SK-N-SH (cell line): ENCODE measurements around the gene GPANK1. TPM values are rescaled to one million over a fixed set of nuclear protein-coding genes. Genes with fewer than 3 reads are reported as not detected.

ENCODE experiments used
- CTCF ChIA-PET: fragments of 300-600, 350-600 bp; formaldehyde crosslinking; extraction: SDS; loops from one replicate; lab custom pipeline; 2021; lab: Yijun Ruan, JAX
- POLR2A ChIA-PET: fragments of 350-600 bp; sonication (Branson Sonifier 250); formaldehyde crosslinking; extraction: SDS; loops from one replicate; lab custom pipeline; 2020; ENCODE audit warnings: antibody characterized with exemption, inconsistent platforms; lab: Yijun Ruan, JAX
- DNase-seq: peaks from one replicate; pipeline ENCODE4 v3.0.0; 2012
- H2AFZ ChIP-seq: fragments of 200-600 bp; sonication (generic); 2 replicates; pipeline ENCODE4 v1.8.1; 2016; ENCODE audit warnings: antibody characterized with exemption, mild to moderate bottlenecking, low read depth
- H3F3A ChIP-seq: fragments of 200-600 bp; sonication (generic); replicated peaks from 2 replicates; pipeline ENCODE3; 2016; ENCODE audit warnings: antibody characterized with exemption, mild to moderate bottlenecking; ENCODE audit not compliant: insufficient read depth
- H3K27ac ChIP-seq, 2 experiments: fragments of 200-500 bp in 1 of 2; fragments of 200-600 bp in 1 of 2; sonication (Bioruptor generic) in 1 of 2; sonication (generic), shearing (Covaris generic) in 1 of 2; 2 replicates each; pipeline versions ENCODE4 v1.5.1 to v1.6.1; 2014 to 2016; ENCODE audit warnings: low read depth in 2 of 2, inconsistent platforms in 1 of 2, low read length in 1 of 2, mild to moderate bottlenecking in 1 of 2, mixed read lengths in 1 of 2
- H3K27me3 ChIP-seq: fragments of 200-600 bp; sonication (generic), shearing (Covaris generic); 2 replicates; pipeline ENCODE4 v1.6.1; 2016; ENCODE audit warnings: mixed run types; ENCODE audit not compliant: insufficient read depth
- H3K36me3 ChIP-seq, 2 experiments: fragments of 200-500 bp in 1 of 2; fragments of 200-600 bp in 1 of 2; sonication (Bioruptor generic) in 1 of 2; sonication (generic) in 1 of 2; replicated peaks in 1 of 2; 2 replicates each; pipeline versions ENCODE3 to v1.5.1; 2014 to 2016; ENCODE audit warnings: low read length in 1 of 2, mild to moderate bottlenecking in 1 of 2; ENCODE audit not compliant: insufficient read depth in 2 of 2, control insufficient read depth in 1 of 2
- H3K4me1 ChIP-seq, 2 experiments: fragments of 200-500 bp in 1 of 2; fragments of 200-600 bp in 1 of 2; sonication (Bioruptor generic) in 1 of 2; sonication (generic), shearing (Covaris generic) in 1 of 2; 2 replicates each; pipeline versions ENCODE4 v1.5.1 to v1.6.1; 2014 to 2016; ENCODE audit warnings: low read depth in 1 of 2, low read length in 1 of 2, mixed run types in 1 of 2; ENCODE audit not compliant: insufficient read depth in 2 of 2, control insufficient read depth in 1 of 2
- H3K4me2 ChIP-seq: fragments of 200-600 bp; sonication (generic), shearing (Covaris generic); 2 replicates; pipeline ENCODE4 v1.6.1; 2017; ENCODE audit warnings: mixed run types
- H3K4me3 ChIP-seq, 2 experiments: fragments of 200-500 bp in 1 of 2; fragments of 200-600 bp in 1 of 2; sonication (Bioruptor generic) in 1 of 2; sonication (generic), shearing (Covaris generic) in 1 of 2; 2 replicates each; pipeline versions ENCODE4 v1.5.1 to v1.8.1; 2014 to 2016; ENCODE audit warnings: low read depth in 2 of 2, inconsistent platforms in 1 of 2, low read length in 1 of 2, mild to moderate bottlenecking in 1 of 2, mixed read lengths in 1 of 2, moderate library complexity in 1 of 2
- H3K79me2 ChIP-seq: fragments of 200-600 bp; sonication (generic); 2 replicates; pipeline ENCODE4 v1.8.1; 2017; ENCODE audit warnings: mild to moderate bottlenecking; ENCODE audit not compliant: insufficient read depth
- H3K9ac ChIP-seq: fragments of 200-600 bp; sonication (generic); 2 replicates; pipeline ENCODE4 v1.6.1; 2017; ENCODE audit warnings: mixed run types
- H3K9me2 ChIP-seq: fragments of 200-600 bp; sonication (generic); 2 replicates; pipeline ENCODE4 v1.6.1; 2017; ENCODE audit warnings: mixed run types
- H3K9me3 ChIP-seq: fragments of 200-600 bp; sonication (generic); 2 replicates; pipeline ENCODE4 v1.6.1; 2017; ENCODE audit warnings: mixed run types, mild to moderate bottlenecking, moderate library complexity
- H4K20me1 ChIP-seq: fragments of 200-600 bp; sonication (generic); 2 replicates; pipeline ENCODE4 v1.6.1; 2017; ENCODE audit warnings: mild to moderate bottlenecking, mixed run types; ENCODE audit not compliant: insufficient read depth
- ELF1 ChIP-seq: IDR thresholded peaks from 2 replicates; pipeline ENCODE4 v1.4.0; 2012
- FOSL2 ChIP-seq: IDR thresholded peaks from 2 replicates; pipeline ENCODE4 v1.4.0; 2012; ENCODE audit warnings: low read depth, mild to moderate bottlenecking, moderate library complexity, borderline replicate concordance
- FOXM1 ChIP-seq: IDR thresholded peaks from 2 replicates; pipeline ENCODE4 v1.4.0; 2012; ENCODE audit warnings: low read depth, mild to moderate bottlenecking
- GATA2 ChIP-seq: sonication (generic); formaldehyde crosslinking; IDR thresholded peaks from 2 replicates; pipeline ENCODE4 v1.5.0; 2020; ENCODE audit warnings: mild to moderate bottlenecking, missing genetic modification reagents
- MXI1 ChIP-seq: IDR thresholded peaks from 2 replicates; pipeline ENCODE4 v1.6.1; 2012; ENCODE audit warnings: mild to moderate bottlenecking, low read depth, low read length, improper control_type of control experiment
- POLR2AphosphoS5 ChIP-seq: IDR thresholded peaks from 2 replicates; pipeline ENCODE4 v1.6.1; 2012; ENCODE audit warnings: low read depth, low read length
- RAD21 ChIP-seq: IDR thresholded peaks from 2 replicates; pipeline ENCODE4 v1.6.1; 2012; ENCODE audit warnings: mild to moderate bottlenecking, low read length
- RCOR1 ChIP-seq: fragments of 150-350 bp; IDR thresholded peaks from 2 replicates; pipeline ENCODE4 v1.6.1; 2017; ENCODE audit warnings: antibody characterized with exemption, low read length
- RXRA ChIP-seq: IDR thresholded peaks from 2 replicates; pipeline ENCODE4 v1.4.0; 2012; ENCODE audit warnings: low read depth, mild to moderate bottlenecking, borderline replicate concordance
- SIN3A ChIP-seq: IDR thresholded peaks from 2 replicates; pipeline ENCODE4 v1.6.1; 2012; ENCODE audit warnings: low read depth, mild to moderate bottlenecking, low read length, moderate library complexity, borderline replicate concordance
- TAF1 ChIP-seq: IDR thresholded peaks from 2 replicates; pipeline ENCODE4 v1.6.1; 2012; ENCODE audit warnings: low read depth, mild to moderate bottlenecking, low read length, moderate library complexity, borderline replicate concordance
- TCF12 ChIP-seq: IDR thresholded peaks from 2 replicates; pipeline ENCODE4 v1.4.0; 2012
- WGBS: methylation state at CpG from one replicate; pipeline ENCODE4 v1.1.6; 2017; ENCODE audit warnings: low lambda C conversion rate; 5-methylcytosine and 5-hydroxymethylcytosine counted together
- polyA plus RNA-seq, 3 experiments: library from polyadenylated mRNA; depleted of rRNA; stranded (reverse); fragments of >200 nt; gene quantifications; 2 replicates each; pipeline ENCODE4 v1.2.3, GENCODE V29; 2012
- TF ChIP-seq, protein P1 (sequence below): IDR thresholded peaks from 2 replicates; pipeline ENCODE4 v1.6.1; 2012; ENCODE audit warnings: mild to moderate bottlenecking, low read depth, low read length, moderate library complexity
- TF ChIP-seq, protein P2 (sequence below): fragments of 200-600 bp; sonication (generic); IDR thresholded peaks from 2 replicates; pipeline ENCODE4 v1.6.1; 2017; ENCODE audit warnings: antibody characterized with exemption, mild to moderate bottlenecking, moderate library complexity
- TF ChIP-seq, protein P3 (sequence below): IDR thresholded peaks from 2 replicates; pipeline ENCODE4; 2012

GPANK1 gene
- polyA plus RNA-seq, 1 of the 3 experiments (the other 2 are of a cell fraction): 19.1 TPM

DNA sequence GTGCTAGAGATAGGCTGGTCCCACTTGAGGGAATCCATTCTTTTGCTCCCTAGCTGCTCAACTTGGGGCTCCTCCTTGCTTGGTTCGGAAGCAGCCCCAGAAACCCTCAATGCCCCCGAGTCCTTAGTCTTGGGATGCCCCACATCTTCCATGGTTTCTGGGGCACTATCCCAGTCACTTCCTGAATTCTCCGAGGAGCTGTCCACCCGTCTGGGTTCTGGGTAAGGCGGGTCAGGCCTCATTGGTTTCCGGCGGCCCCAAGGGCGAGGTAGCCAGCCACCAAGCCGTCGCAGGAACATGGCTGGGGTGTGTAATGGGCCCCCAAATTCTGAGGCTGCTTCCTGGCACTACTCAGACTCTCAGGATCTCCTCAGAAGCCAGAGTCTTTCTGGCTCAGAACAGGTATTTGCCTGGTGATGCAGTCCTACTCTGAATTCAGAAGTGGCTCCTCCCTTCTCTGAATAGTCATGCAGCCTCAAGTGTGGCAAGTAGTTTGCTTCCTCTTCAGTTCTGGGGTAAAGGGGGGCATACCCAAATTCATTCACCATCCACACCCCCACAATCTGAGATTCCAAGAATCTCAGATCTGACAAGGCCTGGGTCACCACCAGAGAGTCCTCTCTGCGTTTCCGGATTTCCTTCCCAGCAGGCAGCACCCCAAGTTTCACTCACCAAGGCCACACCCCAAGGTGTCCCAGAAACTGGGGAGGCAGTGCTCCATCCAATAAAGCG is 5.0 kb downstream of the GPANK1 start:
- peaks cover 22 to 35% of the 10 kb centered on the region in 2 experiments; a peak in 2 of 4 replicates for H3K4me1 ChIP-seq
- peaks cover 83% of the 10 kb centered on the region for H3K79me2 ChIP-seq
- H3K27ac ChIP-seq: peak overlapping the region; percentile 67 to 86
- TF ChIP-seq SIN3A (peak; percentile 73), ELF1 (peak; percentile 45), MXI1 (no peak)
- TF ChIP-seq, protein P1, sequence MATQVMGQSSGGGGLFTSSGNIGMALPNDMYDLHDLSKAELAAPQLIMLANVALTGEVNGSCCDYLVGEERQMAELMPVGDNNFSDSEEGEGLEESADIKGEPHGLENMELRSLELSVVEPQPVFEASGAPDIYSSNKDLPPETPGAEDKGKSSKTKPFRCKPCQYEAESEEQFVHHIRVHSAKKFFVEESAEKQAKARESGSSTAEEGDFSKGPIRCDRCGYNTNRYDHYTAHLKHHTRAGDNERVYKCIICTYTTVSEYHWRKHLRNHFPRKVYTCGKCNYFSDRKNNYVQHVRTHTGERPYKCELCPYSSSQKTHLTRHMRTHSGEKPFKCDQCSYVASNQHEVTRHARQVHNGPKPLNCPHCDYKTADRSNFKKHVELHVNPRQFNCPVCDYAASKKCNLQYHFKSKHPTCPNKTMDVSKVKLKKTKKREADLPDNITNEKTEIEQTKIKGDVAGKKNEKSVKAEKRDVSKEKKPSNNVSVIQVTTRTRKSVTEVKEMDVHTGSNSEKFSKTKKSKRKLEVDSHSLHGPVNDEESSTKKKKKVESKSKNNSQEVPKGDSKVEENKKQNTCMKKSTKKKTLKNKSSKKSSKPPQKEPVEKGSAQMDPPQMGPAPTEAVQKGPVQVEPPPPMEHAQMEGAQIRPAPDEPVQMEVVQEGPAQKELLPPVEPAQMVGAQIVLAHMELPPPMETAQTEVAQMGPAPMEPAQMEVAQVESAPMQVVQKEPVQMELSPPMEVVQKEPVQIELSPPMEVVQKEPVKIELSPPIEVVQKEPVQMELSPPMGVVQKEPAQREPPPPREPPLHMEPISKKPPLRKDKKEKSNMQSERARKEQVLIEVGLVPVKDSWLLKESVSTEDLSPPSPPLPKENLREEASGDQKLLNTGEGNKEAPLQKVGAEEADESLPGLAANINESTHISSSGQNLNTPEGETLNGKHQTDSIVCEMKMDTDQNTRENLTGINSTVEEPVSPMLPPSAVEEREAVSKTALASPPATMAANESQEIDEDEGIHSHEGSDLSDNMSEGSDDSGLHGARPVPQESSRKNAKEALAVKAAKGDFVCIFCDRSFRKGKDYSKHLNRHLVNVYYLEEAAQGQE: peak; percentile 94
- H3K4me3 ChIP-seq: peak overlapping the region; percentile 85
- H3K9me3 ChIP-seq: no peaks in the 10 kb centered on the region
- H3K4me2 ChIP-seq: peak overlapping the region; percentile 97
- peaks cover 24% of the 10 kb centered on the region for H3F3A ChIP-seq
- peaks cover 14 to 15% of the 10 kb centered on the region in 2 experiments for H3K36me3 ChIP-seq
- ChIA-PET POLR2A (interaction anchor here (0.6 to 2.3 kb wide), 7 partner anchors 8 to 43 kb away, joined by 3 to 16 read pairs (median 4); partner anchors contain the start of genes ABHD16A and BAG6), CTCF (no interaction called here)
- DNase-seq: no peak
- WGBS: 9% methylated on average over 9 of the region's 13 CpGs
- H4K20me1 ChIP-seq: peaks cover 8% of the 10 kb centered on the region; the same call in 1 of the 2 replicates
- H3K9ac ChIP-seq: peak overlapping the region; percentile 86
- peak overlapping the region; percentile 17; the same call in 1 of the 2 replicates for H2AFZ ChIP-seq
- H3K27me3 ChIP-seq: no peaks in the 10 kb centered on the region
- H3K9me2 ChIP-seq: no peaks in the 10 kb centered on the region

DNA sequence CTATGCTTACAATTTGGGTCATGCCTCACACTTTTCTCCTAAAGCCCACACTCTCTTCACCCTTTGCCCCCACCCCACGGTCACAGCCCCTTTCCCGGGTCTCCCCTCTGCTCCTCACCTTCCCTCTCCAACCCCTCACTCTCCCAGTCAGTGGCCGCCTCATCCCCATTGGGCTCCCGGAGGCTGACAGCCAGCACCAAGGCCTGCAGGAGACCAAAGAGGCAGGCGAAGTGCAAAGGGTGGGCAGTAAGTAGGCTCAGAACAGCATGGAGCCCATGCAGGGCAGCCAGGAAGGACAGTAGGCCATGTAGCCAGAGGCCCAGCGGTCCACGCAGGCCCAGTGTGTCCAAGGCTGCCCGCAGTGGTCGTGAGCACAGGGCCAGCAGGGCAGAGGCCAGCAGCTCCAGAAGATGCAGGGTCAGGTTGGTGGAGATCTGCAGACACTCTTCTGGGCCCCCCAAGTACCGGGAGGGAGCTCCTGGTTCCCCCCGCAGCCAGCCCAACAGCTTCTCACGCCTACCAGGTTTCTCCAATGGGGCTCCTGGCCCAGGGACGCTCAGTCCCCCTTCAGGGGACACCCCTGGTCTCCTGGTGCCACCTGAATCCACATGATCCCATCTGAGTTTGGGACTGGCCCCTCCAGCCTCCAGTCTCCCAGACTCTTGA is 5.7 kb downstream of the GPANK1 start:
- no peak overlapping the region for H2AFZ ChIP-seq
- peaks cover 8% of the 10 kb centered on the region; the same call in 1 of the 2 replicates for H4K20me1 ChIP-seq
- H3K4me1 ChIP-seq: peaks cover 19 to 33% of the 10 kb centered on the region in 2 experiments; a peak in 2 of 4 replicates
- POLR2A ChIA-PET: interaction anchor here (0.6 to 1.2 kb wide), 2 partner anchors 9 to 19 kb away, joined by 3 read pairs; no protein-coding TSS in a partner anchor
- CTCF ChIA-PET: no interaction called here
- H3K79me2 ChIP-seq: peaks cover 83% of the 10 kb centered on the region
- no peaks in the 10 kb centered on the region for H3K9me3 ChIP-seq
- H3K27me3 ChIP-seq: no peaks in the 10 kb centered on the region
- H3K4me3 ChIP-seq: peak overlapping the region; percentile 85
- no peak for DNase-seq
- H3K4me2 ChIP-seq: peak overlapping the region; percentile 97
- WGBS: 93% methylated on average over 6 of the region's 13 CpGs
- peaks cover 14 to 15% of the 10 kb centered on the region in 2 experiments for H3K36me3 ChIP-seq
- peaks cover 26% of the 10 kb centered on the region for H3F3A ChIP-seq
- no peaks in the 10 kb centered on the region for H3K9me2 ChIP-seq
- no peak overlapping the region; a peak in 1 of 4 replicates for H3K27ac ChIP-seq
- peak overlapping the region; percentile 86; the same call in 1 of the 2 replicates for H3K9ac ChIP-seq
- TF ChIP-seq TAF1: no peak
- TF ChIP-seq, protein P2, sequence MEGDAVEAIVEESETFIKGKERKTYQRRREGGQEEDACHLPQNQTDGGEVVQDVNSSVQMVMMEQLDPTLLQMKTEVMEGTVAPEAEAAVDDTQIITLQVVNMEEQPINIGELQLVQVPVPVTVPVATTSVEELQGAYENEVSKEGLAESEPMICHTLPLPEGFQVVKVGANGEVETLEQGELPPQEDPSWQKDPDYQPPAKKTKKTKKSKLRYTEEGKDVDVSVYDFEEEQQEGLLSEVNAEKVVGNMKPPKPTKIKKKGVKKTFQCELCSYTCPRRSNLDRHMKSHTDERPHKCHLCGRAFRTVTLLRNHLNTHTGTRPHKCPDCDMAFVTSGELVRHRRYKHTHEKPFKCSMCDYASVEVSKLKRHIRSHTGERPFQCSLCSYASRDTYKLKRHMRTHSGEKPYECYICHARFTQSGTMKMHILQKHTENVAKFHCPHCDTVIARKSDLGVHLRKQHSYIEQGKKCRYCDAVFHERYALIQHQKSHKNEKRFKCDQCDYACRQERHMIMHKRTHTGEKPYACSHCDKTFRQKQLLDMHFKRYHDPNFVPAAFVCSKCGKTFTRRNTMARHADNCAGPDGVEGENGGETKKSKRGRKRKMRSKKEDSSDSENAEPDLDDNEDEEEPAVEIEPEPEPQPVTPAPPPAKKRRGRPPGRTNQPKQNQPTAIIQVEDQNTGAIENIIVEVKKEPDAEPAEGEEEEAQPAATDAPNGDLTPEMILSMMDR: no peak
- TF ChIP-seq RCOR1: no peak
- TF ChIP-seq FOXM1: no peak
- TF ChIP-seq GATA2 (CRISPR knock-in tag): no peak
- TF ChIP-seq SIN3A: no peak
- no peak for TF ChIP-seq RAD21
- TF ChIP-seq POLR2AphosphoS5: no peak
- TF ChIP-seq RXRA: no peak
- TF ChIP-seq FOSL2: no peak
- TF ChIP-seq TCF12: no peak
- TF ChIP-seq, protein P3, sequence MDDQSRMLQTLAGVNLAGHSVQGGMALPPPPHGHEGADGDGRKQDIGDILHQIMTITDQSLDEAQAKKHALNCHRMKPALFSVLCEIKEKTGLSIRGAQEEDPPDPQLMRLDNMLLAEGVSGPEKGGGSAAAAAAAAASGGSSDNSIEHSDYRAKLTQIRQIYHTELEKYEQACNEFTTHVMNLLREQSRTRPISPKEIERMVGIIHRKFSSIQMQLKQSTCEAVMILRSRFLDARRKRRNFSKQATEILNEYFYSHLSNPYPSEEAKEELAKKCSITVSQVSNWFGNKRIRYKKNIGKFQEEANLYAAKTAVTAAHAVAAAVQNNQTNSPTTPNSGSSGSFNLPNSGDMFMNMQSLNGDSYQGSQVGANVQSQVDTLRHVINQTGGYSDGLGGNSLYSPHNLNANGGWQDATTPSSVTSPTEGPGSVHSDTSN: no peak
